ENCODE results near the gene OTUD1. TPM values are rescaled to one million over a fixed set of nuclear protein-coding genes. Genes with fewer than 3 reads are reported as not detected.

Gene OTUD1
- polyA plus RNA-seq, 1 donor from 2014 or later: 6.0 TPM

GRCh38 chr10:23419201-23419600 is 19.7 kb upstream of the OTUD1 start:
- H2AFZ ChIP-seq (ENCODE audit: low read depth, low read length): no peak overlapping the region
- H3K27ac ChIP-seq (ENCODE audit: low read length): no peak overlapping the region
- no peaks in the 10 kb centered on the region for H3K9me2 ChIP-seq (ENCODE audit: insufficient read depth, low read length)
- no peak overlapping the region for H3K4me2 ChIP-seq (ENCODE audit: low read length)
- H3K4me3 ChIP-seq (ENCODE audit: low read length): no peak overlapping the region
- H3K27me3 ChIP-seq (ENCODE audit: insufficient read depth, low read depth, low read length): no peaks in the 10 kb centered on the region
- H3K9me3 ChIP-seq (ENCODE audit: low read length): no peaks in the 10 kb centered on the region
- H3F3A ChIP-seq (ENCODE audit: insufficient read depth, low read length, poor library complexity, severe bottlenecking): no peaks in the 10 kb centered on the region
- H4K20me1 ChIP-seq (ENCODE audit: insufficient read depth): no peaks in the 10 kb centered on the region
- H3K79me2 ChIP-seq (replicated peaks; ENCODE audit: insufficient read depth, low read length): no peaks in the 10 kb centered on the region
- no peaks in the 10 kb centered on the region for H3K36me3 ChIP-seq (ENCODE audit: insufficient read depth, low read length)
- H3K9ac ChIP-seq (ENCODE audit: low read length): no peak overlapping the region
- TF ChIP-seq, protein P1, sequence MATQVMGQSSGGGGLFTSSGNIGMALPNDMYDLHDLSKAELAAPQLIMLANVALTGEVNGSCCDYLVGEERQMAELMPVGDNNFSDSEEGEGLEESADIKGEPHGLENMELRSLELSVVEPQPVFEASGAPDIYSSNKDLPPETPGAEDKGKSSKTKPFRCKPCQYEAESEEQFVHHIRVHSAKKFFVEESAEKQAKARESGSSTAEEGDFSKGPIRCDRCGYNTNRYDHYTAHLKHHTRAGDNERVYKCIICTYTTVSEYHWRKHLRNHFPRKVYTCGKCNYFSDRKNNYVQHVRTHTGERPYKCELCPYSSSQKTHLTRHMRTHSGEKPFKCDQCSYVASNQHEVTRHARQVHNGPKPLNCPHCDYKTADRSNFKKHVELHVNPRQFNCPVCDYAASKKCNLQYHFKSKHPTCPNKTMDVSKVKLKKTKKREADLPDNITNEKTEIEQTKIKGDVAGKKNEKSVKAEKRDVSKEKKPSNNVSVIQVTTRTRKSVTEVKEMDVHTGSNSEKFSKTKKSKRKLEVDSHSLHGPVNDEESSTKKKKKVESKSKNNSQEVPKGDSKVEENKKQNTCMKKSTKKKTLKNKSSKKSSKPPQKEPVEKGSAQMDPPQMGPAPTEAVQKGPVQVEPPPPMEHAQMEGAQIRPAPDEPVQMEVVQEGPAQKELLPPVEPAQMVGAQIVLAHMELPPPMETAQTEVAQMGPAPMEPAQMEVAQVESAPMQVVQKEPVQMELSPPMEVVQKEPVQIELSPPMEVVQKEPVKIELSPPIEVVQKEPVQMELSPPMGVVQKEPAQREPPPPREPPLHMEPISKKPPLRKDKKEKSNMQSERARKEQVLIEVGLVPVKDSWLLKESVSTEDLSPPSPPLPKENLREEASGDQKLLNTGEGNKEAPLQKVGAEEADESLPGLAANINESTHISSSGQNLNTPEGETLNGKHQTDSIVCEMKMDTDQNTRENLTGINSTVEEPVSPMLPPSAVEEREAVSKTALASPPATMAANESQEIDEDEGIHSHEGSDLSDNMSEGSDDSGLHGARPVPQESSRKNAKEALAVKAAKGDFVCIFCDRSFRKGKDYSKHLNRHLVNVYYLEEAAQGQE (IDR thresholded peaks at IDR 0.05; ENCODE audit: borderline replicate concordance): no peak
- TF ChIP-seq, protein P2, sequence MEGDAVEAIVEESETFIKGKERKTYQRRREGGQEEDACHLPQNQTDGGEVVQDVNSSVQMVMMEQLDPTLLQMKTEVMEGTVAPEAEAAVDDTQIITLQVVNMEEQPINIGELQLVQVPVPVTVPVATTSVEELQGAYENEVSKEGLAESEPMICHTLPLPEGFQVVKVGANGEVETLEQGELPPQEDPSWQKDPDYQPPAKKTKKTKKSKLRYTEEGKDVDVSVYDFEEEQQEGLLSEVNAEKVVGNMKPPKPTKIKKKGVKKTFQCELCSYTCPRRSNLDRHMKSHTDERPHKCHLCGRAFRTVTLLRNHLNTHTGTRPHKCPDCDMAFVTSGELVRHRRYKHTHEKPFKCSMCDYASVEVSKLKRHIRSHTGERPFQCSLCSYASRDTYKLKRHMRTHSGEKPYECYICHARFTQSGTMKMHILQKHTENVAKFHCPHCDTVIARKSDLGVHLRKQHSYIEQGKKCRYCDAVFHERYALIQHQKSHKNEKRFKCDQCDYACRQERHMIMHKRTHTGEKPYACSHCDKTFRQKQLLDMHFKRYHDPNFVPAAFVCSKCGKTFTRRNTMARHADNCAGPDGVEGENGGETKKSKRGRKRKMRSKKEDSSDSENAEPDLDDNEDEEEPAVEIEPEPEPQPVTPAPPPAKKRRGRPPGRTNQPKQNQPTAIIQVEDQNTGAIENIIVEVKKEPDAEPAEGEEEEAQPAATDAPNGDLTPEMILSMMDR (IDR thresholded peaks at IDR 0.05; ENCODE audit: poor library complexity, severe bottlenecking): no peak
- TF ChIP-seq TAF1 (IDR thresholded peaks at IDR 0.05; ENCODE audit: low read depth): no peak
- no peak for TF ChIP-seq EP300 (conservative IDR thresholded peaks at IDR 0.05; ENCODE audit: poor library complexity, severe bottlenecking)
- TF ChIP-seq RAD21 (conservative IDR thresholded peaks at IDR 0.05): no peak

GRCh38 chr10:23419655-23420329 is 19.1 kb upstream of the OTUD1 start:
- H3K9ac ChIP-seq (ENCODE audit: low read length): no peak overlapping the region
- H4K20me1 ChIP-seq (ENCODE audit: insufficient read depth): no peaks in the 10 kb centered on the region
- H3K36me3 ChIP-seq (ENCODE audit: insufficient read depth, low read length): no peaks in the 10 kb centered on the region
- no peaks in the 10 kb centered on the region for H3F3A ChIP-seq (ENCODE audit: insufficient read depth, low read length, poor library complexity, severe bottlenecking)
- no peaks in the 10 kb centered on the region for H3K27me3 ChIP-seq (ENCODE audit: insufficient read depth, low read depth, low read length)
- H3K9me2 ChIP-seq (ENCODE audit: insufficient read depth, low read length): no peaks in the 10 kb centered on the region
- H3K4me2 ChIP-seq (ENCODE audit: low read length): no peak overlapping the region
- no peak overlapping the region for H2AFZ ChIP-seq (ENCODE audit: low read depth, low read length)
- TF ChIP-seq POLR2AphosphoS5 (IDR thresholded peaks at IDR 0.05): no peak
- no peak for TF ChIP-seq MXI1 (conservative IDR thresholded peaks at IDR 0.05; ENCODE audit: poor library complexity, severe bottlenecking)
- TF ChIP-seq EZH2 (IDR thresholded peaks at IDR 0.05; ENCODE audit: borderline replicate concordance, insufficient read depth, low read length, poor library complexity, severe bottlenecking): no peak
- no peak for TF ChIP-seq TAF1 (IDR thresholded peaks at IDR 0.05; ENCODE audit: low read depth)
- H3K27ac ChIP-seq (ENCODE audit: low read length): no peak overlapping the region
- no peak overlapping the region for H3K4me3 ChIP-seq (ENCODE audit: low read length)
- no peaks in the 10 kb centered on the region for H3K79me2 ChIP-seq (replicated peaks; ENCODE audit: insufficient read depth, low read length)
- no peaks in the 10 kb centered on the region for H3K9me3 ChIP-seq (ENCODE audit: low read length)

GRCh38 chr10:23421397-23421796 is 17.5 kb upstream of the OTUD1 start:
- H2AFZ ChIP-seq (ENCODE audit: low read depth, low read length): no peak overlapping the region
- H3K4me3 ChIP-seq (ENCODE audit: low read length): no peak overlapping the region
- no peaks in the 10 kb centered on the region for H3F3A ChIP-seq (ENCODE audit: insufficient read depth, low read length, poor library complexity, severe bottlenecking)
- H3K9ac ChIP-seq (ENCODE audit: low read length): no peak overlapping the region
- H4K20me1 ChIP-seq (ENCODE audit: insufficient read depth): no peaks in the 10 kb centered on the region
- TF ChIP-seq, protein P1 (IDR thresholded peaks at IDR 0.05; ENCODE audit: borderline replicate concordance): no peak
- TF ChIP-seq TAF1 (IDR thresholded peaks at IDR 0.05; ENCODE audit: low read depth) (no peak), EZH2 (IDR thresholded peaks at IDR 0.05; ENCODE audit: borderline replicate concordance, insufficient read depth, low read length, poor library complexity, severe bottlenecking) (no peak), RAD21 (conservative IDR thresholded peaks at IDR 0.05) (no peak)
- H3K9me2 ChIP-seq (ENCODE audit: insufficient read depth, low read length): no peaks in the 10 kb centered on the region
- no peaks in the 10 kb centered on the region for H3K9me3 ChIP-seq (ENCODE audit: low read length)
- no peaks in the 10 kb centered on the region for H3K36me3 ChIP-seq (ENCODE audit: insufficient read depth, low read length)
- no peaks in the 10 kb centered on the region for H3K27me3 ChIP-seq (ENCODE audit: insufficient read depth, low read depth, low read length)
- H3K4me2 ChIP-seq (ENCODE audit: low read length): no peak overlapping the region
- no peaks in the 10 kb centered on the region for H3K79me2 ChIP-seq (replicated peaks; ENCODE audit: insufficient read depth, low read length)
- H3K27ac ChIP-seq (ENCODE audit: low read length): no peak overlapping the region

Measured in neural cell (in vitro differentiated cells).